K562 (cell line): Measurements from ENCODE around the gene YAE1.

Source experiments
- EGR1 ChIP-seq: fragments of 450-650 bp; conservative IDR thresholded peaks from 2 replicates; pipeline ENCODE4 v1.6.1; 2017; ENCODE audit warnings: mild to moderate bottlenecking
- MEF2A ChIP-seq: IDR thresholded peaks from 2 replicates; pipeline ENCODE4 v1.6.1; 2011; ENCODE audit warnings: low read depth, mild to moderate bottlenecking, low read length, moderate library complexity; ENCODE audit not compliant: control insufficient read depth
- ZNF561 ChIP-seq: fragments of 450-650 bp; formaldehyde crosslinking; conservative IDR thresholded peaks from 2 replicates; pipeline ENCODE4 v1.4.0; 2020; ENCODE audit warnings: mild to moderate bottlenecking, moderate library complexity

GRCh38 chr7:39582536-39582935 is 16.3 kb downstream of the YAE1 start:
- TF ChIP-seq ZNF561 (CRISPR knock-in tag) (no peak), MEF2A (no peak), EGR1 (no peak)
